22Rv1 (cell line): ENCODE results near the gene TTLL9.
"Not testable (repeated sequence)": the region's sequence is repeated elsewhere in the genome, so short reads cannot be mapped to it uniquely, and the experiment has no call there.

Experiments used
- H3K27ac ChIP-seq: fragments of 450-650 bp; 2 replicates; pipeline ENCODE4 v1.5.1; 2017
- CTCF ChIP-seq: fragments of 450-650 bp; IDR thresholded peaks from 2 replicates; pipeline ENCODE4 v1.5.1; 2017; ENCODE audit warnings: mild to moderate bottlenecking
- ZFX ChIP-seq: fragments of 450-650 bp; IDR thresholded peaks from 2 replicates; pipeline ENCODE4 v1.6.1; 2017; ENCODE audit warnings: antibody characterized with exemption, borderline replicate concordance

The TTLL9 gene

GRCh38 chr20:31826074-31826473 is 44.4 kb upstream of the TTLL9 start:
- H3K27ac ChIP-seq: no peak overlapping the region
- TF ChIP-seq CTCF (no peak), ZFX (no peak)

- no peak overlapping the region for H3K27ac ChIP-seq
- TF ChIP-seq CTCF (no peak), ZFX (no peak)
Measured at GRCh38 chr20:31827059-31827458, 43.4 kb upstream of the TTLL9 start.

GRCh38 chr20:31828016-31828415 is 42.4 kb upstream of the TTLL9 start:
- not testable (repeated sequence) for H3K27ac ChIP-seq

GRCh38 chr20:31829731-31830130 is 40.7 kb upstream of the TTLL9 start:
- TF ChIP-seq ZFX (no peak), CTCF (no peak)

GRCh38 chr20:31830406-31830981 is 39.9 kb upstream of the TTLL9 start:
- no peak for TF ChIP-seq ZFX
- TF ChIP-seq CTCF: no peak
- no peak overlapping the region for H3K27ac ChIP-seq

More at GRCh38 chr20:31829731-31830130, 40.7 kb upstream of the TTLL9 start:
- no peak overlapping the region for H3K27ac ChIP-seq

GRCh38 chr20:31831211-31831610 is 39.2 kb upstream of the TTLL9 start:
- no peak for TF ChIP-seq CTCF
- no peak for TF ChIP-seq ZFX
- no peak overlapping the region for H3K27ac ChIP-seq

- H3K27ac ChIP-seq: no peak overlapping the region
- TF ChIP-seq CTCF (no peak), ZFX (no peak)
Measured at GRCh38 chr20:31831771-31832306, 38.6 kb upstream of the TTLL9 start.
